ENCODE data around the gene HBP1. TPM values are rescaled to one million over a fixed set of nuclear protein-coding genes. Genes with fewer than 3 reads are reported as not detected.

Gene HBP1
- polyA plus RNA-seq, 1 donor from 2014 or later: 37.7 TPM

GRCh38 chr7:107206706-107207105, 37.9 kb downstream of the HBP1 start:
- no peaks in the 10 kb centered on the region for H3K9me2 ChIP-seq (ENCODE audit: insufficient read depth, low read length)
- H4K20me1 ChIP-seq (ENCODE audit: insufficient read depth): no peaks in the 10 kb centered on the region
- no peak overlapping the region for H2AFZ ChIP-seq (ENCODE audit: low read depth, low read length)
- H3K79me2 ChIP-seq (replicated peaks; ENCODE audit: insufficient read depth, low read length): no peaks in the 10 kb centered on the region
- peaks cover 12% of the 10 kb centered on the region for H3K36me3 ChIP-seq (ENCODE audit: insufficient read depth, low read length)
- H3K4me2 ChIP-seq (ENCODE audit: low read length): no peak overlapping the region
- TF ChIP-seq EP300 (conservative IDR thresholded peaks at IDR 0.05; ENCODE audit: poor library complexity, severe bottlenecking) (no peak), MXI1 (conservative IDR thresholded peaks at IDR 0.05; ENCODE audit: poor library complexity, severe bottlenecking) (no peak), CTCF (IDR thresholded peaks at IDR 0.05; ENCODE audit: poor library complexity, severe bottlenecking) (no peak)
- TF ChIP-seq, protein P1, sequence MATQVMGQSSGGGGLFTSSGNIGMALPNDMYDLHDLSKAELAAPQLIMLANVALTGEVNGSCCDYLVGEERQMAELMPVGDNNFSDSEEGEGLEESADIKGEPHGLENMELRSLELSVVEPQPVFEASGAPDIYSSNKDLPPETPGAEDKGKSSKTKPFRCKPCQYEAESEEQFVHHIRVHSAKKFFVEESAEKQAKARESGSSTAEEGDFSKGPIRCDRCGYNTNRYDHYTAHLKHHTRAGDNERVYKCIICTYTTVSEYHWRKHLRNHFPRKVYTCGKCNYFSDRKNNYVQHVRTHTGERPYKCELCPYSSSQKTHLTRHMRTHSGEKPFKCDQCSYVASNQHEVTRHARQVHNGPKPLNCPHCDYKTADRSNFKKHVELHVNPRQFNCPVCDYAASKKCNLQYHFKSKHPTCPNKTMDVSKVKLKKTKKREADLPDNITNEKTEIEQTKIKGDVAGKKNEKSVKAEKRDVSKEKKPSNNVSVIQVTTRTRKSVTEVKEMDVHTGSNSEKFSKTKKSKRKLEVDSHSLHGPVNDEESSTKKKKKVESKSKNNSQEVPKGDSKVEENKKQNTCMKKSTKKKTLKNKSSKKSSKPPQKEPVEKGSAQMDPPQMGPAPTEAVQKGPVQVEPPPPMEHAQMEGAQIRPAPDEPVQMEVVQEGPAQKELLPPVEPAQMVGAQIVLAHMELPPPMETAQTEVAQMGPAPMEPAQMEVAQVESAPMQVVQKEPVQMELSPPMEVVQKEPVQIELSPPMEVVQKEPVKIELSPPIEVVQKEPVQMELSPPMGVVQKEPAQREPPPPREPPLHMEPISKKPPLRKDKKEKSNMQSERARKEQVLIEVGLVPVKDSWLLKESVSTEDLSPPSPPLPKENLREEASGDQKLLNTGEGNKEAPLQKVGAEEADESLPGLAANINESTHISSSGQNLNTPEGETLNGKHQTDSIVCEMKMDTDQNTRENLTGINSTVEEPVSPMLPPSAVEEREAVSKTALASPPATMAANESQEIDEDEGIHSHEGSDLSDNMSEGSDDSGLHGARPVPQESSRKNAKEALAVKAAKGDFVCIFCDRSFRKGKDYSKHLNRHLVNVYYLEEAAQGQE (IDR thresholded peaks at IDR 0.05; ENCODE audit: borderline replicate concordance): no peak
- no peaks in the 10 kb centered on the region for H3K9me3 ChIP-seq (ENCODE audit: low read length)
- no peak overlapping the region for H3K27ac ChIP-seq (ENCODE audit: low read length)
- H3K4me3 ChIP-seq (ENCODE audit: low read length): no peak overlapping the region
- H3K27me3 ChIP-seq (ENCODE audit: insufficient read depth, low read depth, low read length): no peaks in the 10 kb centered on the region
- H3F3A ChIP-seq (ENCODE audit: insufficient read depth, low read length, poor library complexity, severe bottlenecking): no peaks in the 10 kb centered on the region
- H3K9ac ChIP-seq (ENCODE audit: low read length): no peak overlapping the region

- Histone ChIP-seq H3F3A (ENCODE audit: insufficient read depth, low read length, poor library complexity, severe bottlenecking) (no peaks in the 10 kb centered on the region), H3K36me3 (ENCODE audit: insufficient read depth, low read length) (peaks cover 12% of the 10 kb centered on the region), H3K4me3 (ENCODE audit: low read length) (no peak overlapping the region), H3K27me3 (ENCODE audit: insufficient read depth, low read depth, low read length) (no peaks in the 10 kb centered on the region), H3K4me2 (ENCODE audit: low read length) (no peak overlapping the region), H3K27ac (ENCODE audit: low read length) (no peak overlapping the region), H3K9me2 (ENCODE audit: insufficient read depth, low read length) (no peaks in the 10 kb centered on the region), H2AFZ (ENCODE audit: low read depth, low read length) (no peak overlapping the region), H3K79me2 (replicated peaks; ENCODE audit: insufficient read depth, low read length) (no peaks in the 10 kb centered on the region), H3K9me3 (ENCODE audit: low read length) (no peaks in the 10 kb centered on the region), H4K20me1 (ENCODE audit: insufficient read depth) (no peaks in the 10 kb centered on the region), H3K9ac (ENCODE audit: low read length) (no peak overlapping the region)
- TF ChIP-seq SMC3 (conservative IDR thresholded peaks at IDR 0.05; ENCODE audit: poor library complexity) (no peak), MXI1 (conservative IDR thresholded peaks at IDR 0.05; ENCODE audit: poor library complexity, severe bottlenecking) (no peak), POLR2AphosphoS5 (IDR thresholded peaks at IDR 0.05) (no peak), EP300 (conservative IDR thresholded peaks at IDR 0.05; ENCODE audit: poor library complexity, severe bottlenecking) (no peak), EZH2 (IDR thresholded peaks at IDR 0.05; ENCODE audit: borderline replicate concordance, insufficient read depth, low read length, poor library complexity, severe bottlenecking) (no peak), RAD21 (conservative IDR thresholded peaks at IDR 0.05) (no peak), CTCF (IDR thresholded peaks at IDR 0.05; ENCODE audit: poor library complexity, severe bottlenecking) (no peak), TAF1 (IDR thresholded peaks at IDR 0.05; ENCODE audit: low read depth) (no peak)
- TF ChIP-seq, protein P1 (IDR thresholded peaks at IDR 0.05; ENCODE audit: borderline replicate concordance): no peak
Observed at GRCh38 chr7:107207459-107207858, 38.7 kb downstream of the HBP1 start.

All from neural cell (in vitro differentiated cells).